GM21447 (cell line): Measurements from ENCODE around the gene ELOVL2.
"Not testable (repeated sequence)": the region's sequence is repeated elsewhere in the genome, so short reads cannot be mapped to it uniquely, and the experiment has no call there.

Experiments used
- ATAC-seq: cut with Tn5 transposase; IDR thresholded peaks from one replicate; pipeline ENCODE4 v1.9.1; 2021; ENCODE audit not compliant: unreplicated experiment

Gene ELOVL2

DNA sequence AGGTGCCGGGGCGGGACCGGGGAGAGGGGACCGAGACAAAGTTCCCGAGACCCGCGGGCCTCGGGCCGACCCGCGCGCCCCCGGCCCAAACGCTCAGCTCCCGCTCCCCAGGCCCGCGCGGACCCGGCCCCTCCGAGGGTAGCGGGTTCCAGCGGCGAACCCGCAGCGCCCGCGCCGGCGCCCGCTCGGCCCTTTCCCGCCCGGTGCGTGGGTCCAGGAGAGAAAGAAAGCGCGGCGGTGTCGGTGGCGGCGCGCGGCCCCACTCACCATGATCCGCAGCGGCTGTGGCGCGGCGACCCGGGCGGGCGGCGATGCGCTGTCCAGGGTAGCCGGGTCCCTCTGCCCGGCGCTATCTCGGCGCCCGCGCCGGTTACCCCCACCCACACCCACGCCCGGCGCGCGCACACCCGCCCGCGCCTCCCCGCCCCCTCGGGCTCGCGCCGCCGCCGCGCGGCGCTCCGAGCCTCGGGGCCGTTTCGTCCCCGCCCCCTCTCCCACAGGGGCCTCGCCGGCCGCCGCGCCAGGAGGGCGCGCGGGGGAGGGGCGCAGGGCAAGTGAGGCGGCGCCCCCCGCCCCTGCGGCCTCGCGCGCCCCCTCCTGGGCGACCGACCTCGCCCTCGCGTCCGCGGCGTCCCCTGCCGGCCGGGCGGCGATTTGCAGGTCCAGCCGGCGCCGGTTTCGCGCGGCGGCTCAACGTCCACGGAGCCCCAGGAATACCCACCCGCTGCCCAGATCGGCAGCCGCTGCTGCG is at the start of gene ELOVL2:
Gene ELOVL2, minus strand, starts transcription at position 345 of the 751 bp plus-strand sequence. Its CDS starts 75 bp downstream, at position 270.
- ATAC-seq, result no peak

DNA sequence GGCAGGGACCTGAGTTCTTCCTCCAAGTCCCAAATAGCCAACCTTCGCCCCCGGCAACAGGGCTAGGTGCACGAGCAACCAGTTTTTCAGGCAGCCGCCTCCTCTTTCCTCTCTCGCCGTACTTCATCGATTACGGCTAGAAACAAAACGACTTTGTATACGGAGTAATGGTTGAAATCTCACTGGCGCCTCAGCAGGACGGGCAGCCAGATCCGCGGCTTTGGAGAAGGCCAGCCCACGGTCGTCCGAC is 49.2 kb upstream of the ELOVL2 start:
- ATAC-seq, result peak; percentile 21

DNA sequence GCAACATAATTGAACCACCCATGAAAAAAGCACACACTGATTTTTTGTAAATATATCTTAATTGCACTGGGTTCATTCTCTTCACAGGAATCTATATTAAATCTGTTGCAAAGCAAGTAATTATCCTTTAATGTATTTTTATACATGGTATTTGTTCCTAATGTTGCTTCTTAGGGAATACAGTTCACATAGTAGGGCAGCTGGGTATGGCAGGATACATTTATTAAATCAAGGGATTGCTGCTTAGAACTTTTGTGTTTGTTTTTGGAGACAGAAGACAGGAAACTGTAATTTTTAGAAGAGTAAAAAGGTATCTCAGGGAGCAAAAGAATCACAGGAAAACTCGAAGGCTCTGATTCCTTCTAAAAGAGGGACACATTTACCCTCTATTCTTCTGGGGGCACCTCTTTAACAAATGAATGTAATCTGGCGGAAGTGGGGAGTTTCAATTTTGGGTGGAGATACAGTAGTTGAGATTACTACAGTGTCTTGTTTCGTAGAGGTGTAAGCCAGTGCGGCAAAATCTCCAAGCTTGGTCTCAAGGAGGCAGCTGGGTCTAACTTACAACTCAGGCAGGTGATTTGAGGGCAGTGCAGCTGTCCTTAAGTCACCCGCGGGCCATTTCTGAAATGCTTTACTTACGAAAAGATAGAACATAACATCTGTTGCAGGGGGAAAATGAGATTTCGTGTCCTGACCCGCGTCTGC is 48.7 kb upstream of the ELOVL2 start:
- ATAC-seq, result peak; percentile 40

GRCh38 chr6:11091141-11091540 is 47.0 kb upstream of the ELOVL2 start:
- ATAC-seq, result not testable (repeated sequence)

GRCh38 chr6:11089695-11090094 is 45.6 kb upstream of the ELOVL2 start:
- no peak for ATAC-seq

- not testable (repeated sequence) for ATAC-seq
These were observed 43.2 kb upstream of the ELOVL2 start for GRCh38 chr6:11087141-11087812.

- no peak for ATAC-seq
These were observed 41.8 kb upstream of the ELOVL2 start for GRCh38 chr6:11085758-11086435.

DNA sequence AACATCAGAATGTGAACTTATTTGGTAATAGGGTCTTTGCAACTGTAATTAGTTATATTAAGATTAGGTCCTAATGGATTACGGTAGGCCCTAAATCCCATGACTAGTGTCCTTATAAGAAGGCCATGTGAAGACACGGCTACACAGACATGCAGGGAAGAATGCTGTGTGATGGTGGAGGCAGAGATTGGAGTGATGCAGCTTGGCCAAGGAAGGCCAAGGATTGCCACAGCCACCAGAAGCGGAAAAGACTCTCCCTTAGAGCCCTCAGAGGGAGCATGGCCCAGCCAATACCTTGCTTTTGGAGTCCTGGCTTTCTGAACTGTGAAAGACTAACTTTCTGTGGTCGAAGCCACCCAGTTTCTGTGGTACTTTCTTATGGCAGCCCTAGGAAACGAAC is 39.9 kb upstream of the ELOVL2 start:
- ATAC-seq, result no peak

DNA sequence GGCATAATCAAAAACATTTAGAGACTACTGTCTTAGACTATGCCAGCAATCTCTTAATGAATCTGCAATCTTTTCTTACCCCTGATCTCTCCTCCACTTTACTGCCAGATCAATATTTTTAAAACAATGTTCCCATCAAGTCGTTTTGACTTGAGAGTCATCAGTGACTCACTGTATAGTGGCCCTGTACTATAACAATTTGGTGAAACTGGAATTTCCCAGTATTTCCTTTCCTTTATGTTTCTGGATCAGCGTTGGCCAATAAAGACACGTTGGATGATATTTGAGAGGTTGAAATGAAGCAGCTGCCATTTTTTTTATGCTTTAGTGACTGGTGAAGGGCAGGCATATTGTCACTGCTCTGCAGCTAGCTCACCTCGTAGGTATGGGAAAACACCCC is 39.4 kb upstream of the ELOVL2 start:
- ATAC-seq, result no peak

DNA sequence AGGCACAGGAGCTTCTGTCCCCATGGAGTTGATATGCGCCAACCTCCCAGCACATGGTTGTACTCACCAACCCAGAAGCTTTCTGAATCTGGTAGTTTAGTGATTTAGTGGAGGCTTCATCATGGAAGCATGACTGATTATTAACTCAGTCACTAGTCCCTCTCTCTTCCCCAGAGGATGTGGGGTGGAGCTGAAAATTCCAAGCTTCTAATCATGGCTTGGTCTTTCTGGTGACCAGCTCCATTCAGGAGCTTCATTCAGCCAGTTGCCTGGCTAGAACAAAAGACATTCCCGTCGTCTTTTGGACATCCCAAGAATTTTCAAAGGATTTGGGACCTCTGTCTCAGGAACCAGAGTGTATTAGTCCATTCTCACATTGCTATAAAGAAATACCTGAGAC is 36.2 kb upstream of the ELOVL2 start:
- ATAC-seq, result no peak

GRCh38 chr6:11078266-11078665 is 34.2 kb upstream of the ELOVL2 start:
- ATAC-seq, result no peak

GRCh38 chr6:11076540-11076939 is 32.4 kb upstream of the ELOVL2 start:
- no peak for ATAC-seq

DNA sequence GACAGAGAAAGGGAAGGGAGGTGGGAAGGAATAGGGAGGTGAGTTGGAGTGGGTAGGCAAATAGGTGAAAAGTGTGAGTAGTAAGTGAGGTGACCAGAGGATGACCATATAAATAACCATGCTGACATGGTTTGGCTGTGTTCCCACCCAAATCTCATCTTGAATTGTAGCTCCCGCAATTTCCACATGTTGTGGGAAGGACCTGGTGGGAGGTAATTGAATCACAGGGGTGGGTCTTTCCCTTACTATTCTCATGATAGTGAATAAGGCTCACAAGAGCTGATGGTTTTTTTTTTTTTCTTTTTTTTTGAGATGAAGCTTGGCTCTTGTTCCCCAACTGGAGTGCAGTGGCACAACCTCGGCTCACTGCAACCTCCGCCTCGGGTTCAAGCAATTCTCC is 28.0 kb upstream of the ELOVL2 start:
- ATAC-seq, result no peak

GRCh38 chr6:11069760-11070159 is 25.7 kb upstream of the ELOVL2 start:
- no peak for ATAC-seq

DNA sequence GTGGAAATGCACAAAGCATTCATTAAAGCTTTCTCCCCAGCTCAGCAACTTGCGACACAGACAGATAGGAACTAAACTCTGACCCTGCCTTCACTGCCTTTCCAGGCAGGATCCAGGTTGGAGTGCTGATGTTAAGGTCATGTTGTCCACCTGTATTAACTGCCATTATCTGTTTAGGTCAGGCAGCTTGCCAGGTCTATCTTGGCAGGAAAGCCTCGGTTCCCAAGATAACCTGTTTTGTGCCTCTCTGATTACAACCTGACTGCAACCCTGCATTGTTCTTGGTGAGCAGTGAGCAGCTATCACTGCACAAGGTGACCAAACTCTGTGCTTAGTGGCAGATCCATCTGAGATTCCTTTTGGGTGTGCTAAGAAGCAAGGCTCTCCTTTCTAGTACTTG is 23.2 kb upstream of the ELOVL2 start:
- no peak for ATAC-seq

- no peak for ATAC-seq
These were observed 22.6 kb upstream of the ELOVL2 start for GRCh38 chr6:11066505-11067347.

DNA sequence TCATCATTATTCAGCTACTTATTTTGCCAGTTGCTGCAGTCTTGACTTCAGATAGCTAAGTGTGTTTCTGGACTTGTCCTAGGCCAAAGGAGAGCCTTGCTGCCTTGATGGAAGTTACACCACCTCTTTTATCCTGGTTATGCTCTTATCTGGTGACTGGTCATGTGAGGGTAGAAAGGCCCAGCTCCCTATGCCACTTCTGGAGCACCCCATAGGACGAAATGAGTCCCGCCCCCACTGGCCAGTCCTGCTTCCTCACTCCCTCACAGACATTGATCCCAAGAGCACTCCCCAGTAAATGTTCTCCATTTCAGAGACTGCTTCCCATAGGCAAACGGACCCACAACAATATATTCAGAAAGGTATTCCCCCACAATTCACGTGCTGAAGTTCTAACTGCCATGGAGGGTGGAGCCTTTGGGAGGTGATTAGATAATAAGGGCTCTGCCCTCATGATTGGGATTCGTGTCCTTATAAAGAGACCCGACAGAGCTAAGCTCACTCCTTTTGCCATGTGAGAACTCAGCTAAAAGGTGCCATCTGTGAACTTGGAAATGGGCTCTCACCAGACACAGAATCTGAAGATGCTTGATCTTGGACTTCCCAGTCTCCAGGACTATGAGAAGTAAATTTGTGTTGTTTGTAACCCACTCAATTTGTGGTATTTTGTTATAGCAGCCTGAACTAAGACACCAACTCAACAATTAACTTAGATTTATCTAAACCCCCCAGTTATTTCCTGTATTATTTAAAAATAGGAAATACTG is 21.5 kb upstream of the ELOVL2 start:
- no peak for ATAC-seq

DNA sequence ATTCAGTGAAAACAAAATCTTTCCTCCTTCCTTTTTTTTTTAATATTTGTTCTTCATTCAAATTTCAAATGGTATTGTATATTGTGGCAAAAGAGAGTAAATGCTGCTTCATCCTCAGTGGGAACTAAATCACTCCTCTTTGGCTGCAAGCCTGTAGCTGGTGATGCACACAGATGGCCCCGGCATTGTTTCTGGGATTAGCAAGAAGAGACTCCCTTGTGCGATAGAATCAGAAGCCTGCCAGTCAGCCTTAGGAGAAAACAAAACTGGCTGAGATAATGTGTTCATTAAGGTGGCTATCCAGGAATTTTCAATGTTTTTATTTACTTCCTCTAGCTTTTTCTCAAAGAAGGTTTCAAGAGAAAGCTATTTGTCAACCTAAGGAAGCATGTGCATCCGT is 20.7 kb upstream of the ELOVL2 start:
- no peak for ATAC-seq

GRCh38 chr6:11062715-11063114 is 18.6 kb upstream of the ELOVL2 start:
- ATAC-seq, result no peak

DNA sequence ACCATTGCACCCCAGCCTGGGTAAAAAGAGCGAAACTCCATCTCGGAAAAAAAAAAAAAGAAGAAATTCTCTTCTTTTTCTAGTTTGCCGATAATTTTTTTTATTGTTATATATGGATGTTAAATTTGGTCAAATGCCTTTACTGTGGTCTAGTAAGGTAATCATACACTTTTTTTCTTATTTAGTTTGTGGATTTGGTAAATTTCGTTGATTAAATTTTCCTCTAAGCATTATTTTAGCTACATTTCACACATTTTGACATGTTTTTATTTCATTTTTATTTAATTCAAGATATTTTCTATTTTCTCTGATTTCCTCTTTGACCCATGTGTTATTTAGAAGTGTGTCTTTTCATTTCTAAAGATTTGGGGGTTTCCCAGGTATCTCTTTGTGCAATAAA is 18.0 kb upstream of the ELOVL2 start:
- no peak for ATAC-seq
